SK-N-SH treated with all-trans-retinoic acid at 6 μM for 48 hours (cell line): ENCODE results near the gene CEP85.

Source experiments
- CREB5 ChIP-seq: fragments of 250-450 bp; sonication (Bioruptor Pico); IDR thresholded peaks from 2 replicates; pipeline ENCODE4 v1.5.1; 2020; ENCODE audit warnings: low read depth, mild to moderate bottlenecking, moderate library complexity
- GLIS3 ChIP-seq: fragments of 250-450 bp; sonication (Bioruptor Pico); IDR thresholded peaks from 2 replicates; pipeline ENCODE4 v1.5.0; 2020; ENCODE audit warnings: mild to moderate bottlenecking, moderate library complexity
- TOX ChIP-seq: fragments of 250-450 bp; sonication (Bioruptor Pico); IDR thresholded peaks from 2 replicates; pipeline ENCODE4 v1.8.0; 2021; ENCODE audit warnings: mild to moderate bottlenecking, moderate library complexity, borderline replicate concordance

GRCh38 chr1:26189331-26189730 lies 44.7 kb upstream of the CEP85 start:
- TF ChIP-seq CREB5 (CRISPR knock-in tag): no peak
- no peak for TF ChIP-seq TOX (CRISPR knock-in tag)
- no peak for TF ChIP-seq GLIS3 (CRISPR knock-in tag)
